ACC112 (cell line): ENCODE measurements around the gene C10orf105.
A peak's percentile ranks its signal among the peaks of the same experiment; 100 is the strongest.

Source experiments
- H2AFZ ChIP-seq: fragments of 200-600 bp; sonication (generic); one replicate; pipeline ENCODE4 v1.6.0; 2017; ENCODE audit warnings: antibody characterized with exemption, low read length; ENCODE audit not compliant: unreplicated experiment
- H3K27ac ChIP-seq: fragments of 200-600 bp; sonication (generic); 2 replicates; pipeline ENCODE4 v1.5.1; 2014; ENCODE audit warnings: low read depth, mild to moderate bottlenecking, antibody characterized with exemption, low read length, moderate library complexity
- H3K27me3 ChIP-seq: fragments of 200-600 bp; sonication (generic); 2 replicates; pipeline ENCODE4 v1.6.1; 2014; ENCODE audit warnings: mild to moderate bottlenecking, antibody characterized with exemption, low read length, moderate library complexity, mixed read lengths; ENCODE audit not compliant: insufficient read depth
- H3K36me3 ChIP-seq: fragments of 200-600 bp; sonication (generic); 2 replicates; pipeline ENCODE4 v1.6.1; 2016; ENCODE audit warnings: mild to moderate bottlenecking, antibody characterized with exemption, low read length, moderate library complexity, mixed read lengths; ENCODE audit not compliant: insufficient read depth
- H3K4me1 ChIP-seq: fragments of 200-600 bp; sonication (generic); one replicate; pipeline ENCODE4 v1.6.1; 2016; ENCODE audit warnings: low read length, mixed read lengths; ENCODE audit not compliant: insufficient read depth, unreplicated experiment, control insufficient read depth
- H3K4me3 ChIP-seq: fragments of 200-600 bp; sonication (generic); 2 replicates; pipeline ENCODE4 v1.5.1; 2014; ENCODE audit warnings: mild to moderate bottlenecking, low read depth, low read length
- H3K79me2 ChIP-seq: fragments of 200-600 bp; sonication (generic); one replicate; pipeline ENCODE4 v1.6.0; 2016; ENCODE audit warnings: low read length; ENCODE audit not compliant: control insufficient read depth, unreplicated experiment, insufficient read depth

Gene C10orf105

DNA sequence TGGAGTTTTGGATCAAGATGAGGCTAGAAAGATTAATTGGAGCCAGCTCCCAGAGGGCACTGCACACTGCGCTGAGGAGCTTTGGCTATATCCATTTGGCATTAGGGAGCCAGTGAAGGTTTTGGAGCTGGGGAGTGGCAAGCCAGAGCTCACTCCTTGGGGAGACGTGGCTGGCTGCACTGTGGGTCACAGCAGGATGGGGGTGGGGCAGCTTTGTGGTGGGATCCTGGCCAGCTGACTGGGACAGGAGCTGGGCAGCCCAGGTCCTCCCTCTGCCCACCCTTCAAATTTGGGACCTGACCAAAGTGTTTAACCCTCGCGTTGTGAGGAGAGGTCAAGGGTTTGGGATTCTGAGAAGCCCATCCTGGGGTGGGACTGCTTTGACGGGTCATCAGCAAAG is 5.0 kb downstream of the C10orf105 start:
- peaks cover 23% of the 10 kb centered on the region for H3K4me1 ChIP-seq
- H3K79me2 ChIP-seq, result no peaks in the 10 kb centered on the region
- H3K27me3 ChIP-seq, result no peaks in the 10 kb centered on the region
- no peak overlapping the region for H2AFZ ChIP-seq
- peak overlapping the region; percentile 86 for H3K27ac ChIP-seq
- no peaks in the 10 kb centered on the region for H3K36me3 ChIP-seq
- H3K4me3 ChIP-seq, result peak overlapping the region; percentile 10; the same call in 1 of the 2 replicates

DNA sequence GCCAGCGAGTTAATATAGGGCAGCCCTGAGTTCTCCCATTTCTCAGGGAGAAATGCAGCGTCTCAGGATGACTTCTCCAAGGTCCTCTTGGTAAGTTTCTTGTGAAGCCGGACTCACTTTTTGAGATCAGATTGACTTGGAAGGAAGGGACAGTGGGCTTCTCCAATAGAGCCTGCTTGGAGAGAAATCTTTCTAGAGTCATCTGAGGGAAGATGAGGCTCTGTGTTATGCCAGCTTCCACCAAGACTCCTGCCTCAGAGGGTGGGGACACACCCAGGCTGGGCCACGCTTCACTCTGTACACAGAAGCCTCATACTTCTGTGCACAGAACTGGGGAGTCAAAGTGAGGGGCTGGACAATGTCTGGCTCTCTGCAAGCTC is 5.6 kb downstream of the C10orf105 start:
- Histone ChIP-seq H3K4me3 (peak overlapping the region; percentile 10), H3K36me3 (no peaks in the 10 kb centered on the region), H3K79me2 (no peaks in the 10 kb centered on the region), H3K4me1 (peaks cover 23% of the 10 kb centered on the region), H2AFZ (peak overlapping the region; percentile 55), H3K27me3 (no peaks in the 10 kb centered on the region), H3K27ac (peak overlapping the region; percentile 86)

DNA sequence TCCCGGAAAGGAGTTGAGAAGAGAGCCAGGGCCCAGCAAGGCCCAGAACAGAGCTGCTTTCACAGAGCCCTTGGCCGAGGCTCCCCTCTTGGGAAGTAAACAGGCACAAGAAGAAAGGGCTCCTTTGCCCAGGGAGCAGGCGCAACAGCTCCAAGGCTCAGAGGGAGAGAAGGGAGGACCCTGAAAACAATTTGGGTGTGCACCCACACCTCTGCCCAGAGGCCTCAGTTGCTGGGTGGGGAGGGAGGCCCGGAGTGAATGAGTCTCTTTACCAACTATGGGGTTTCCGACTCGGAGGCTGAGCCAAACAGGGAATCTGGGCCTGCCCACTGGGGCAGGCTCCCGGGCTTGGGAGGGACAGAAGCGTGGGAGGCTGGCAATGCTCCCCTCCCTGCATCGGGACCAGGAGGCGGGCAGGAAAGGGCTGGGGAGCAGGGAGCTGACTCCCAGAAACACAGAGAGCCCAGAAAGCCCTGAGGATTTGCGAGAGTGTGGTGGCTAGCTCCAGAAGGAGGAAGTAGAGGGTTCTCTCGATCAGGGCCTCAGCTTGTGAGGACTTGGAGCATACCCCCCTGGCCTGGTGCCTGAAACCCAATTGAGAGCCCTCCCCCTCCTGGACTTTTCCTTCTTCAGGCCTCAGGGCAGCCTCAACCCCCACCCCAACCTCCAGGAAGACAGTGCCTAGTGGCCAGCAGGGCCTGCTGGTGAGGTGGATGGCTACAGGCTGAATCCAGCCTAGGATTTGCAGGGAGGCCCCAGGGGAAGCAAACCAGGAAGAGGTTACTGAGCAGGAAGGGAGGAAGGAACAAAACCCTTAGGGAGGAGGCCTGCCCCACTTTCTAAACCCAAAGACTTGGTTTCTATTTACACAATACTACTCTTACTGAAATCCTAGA is 6.2 kb downstream of the C10orf105 start:
- Histone ChIP-seq H2AFZ (peak overlapping the region; percentile 55), H3K4me3 (peak overlapping the region; percentile 10)

DNA sequence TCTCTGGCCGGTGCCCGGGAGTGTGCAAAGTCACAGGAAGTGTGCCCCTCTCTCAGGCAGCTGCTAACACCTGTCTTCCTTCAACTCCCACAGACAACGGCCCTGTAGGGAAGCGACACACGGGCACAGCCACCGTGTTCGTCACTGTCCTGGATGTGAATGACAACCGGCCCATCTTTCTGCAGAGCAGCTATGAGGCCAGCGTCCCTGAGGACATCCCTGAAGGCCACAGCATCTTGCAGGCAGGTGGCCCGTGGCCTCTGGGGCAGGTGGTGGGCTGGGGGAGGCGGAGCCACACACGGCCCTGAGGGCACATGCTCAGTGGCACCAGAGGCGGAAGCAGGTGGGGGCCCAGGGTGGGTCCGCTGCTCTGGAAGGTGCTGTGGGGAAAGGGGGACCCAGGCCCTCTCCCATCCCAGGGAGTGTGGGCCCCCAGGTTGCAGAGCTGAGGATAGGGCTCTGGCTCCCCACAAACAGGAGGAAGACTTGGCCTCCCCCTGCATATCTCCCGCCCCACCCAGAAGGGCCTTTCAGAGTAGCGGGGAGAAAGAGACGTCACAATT is 6.9 kb downstream of the C10orf105 start:
- H3K79me2 ChIP-seq, result no peaks in the 10 kb centered on the region
- H3K4me1 ChIP-seq, result peaks cover 23% of the 10 kb centered on the region
- no peaks in the 10 kb centered on the region for H3K27me3 ChIP-seq
- H3K4me3 ChIP-seq, result no peak overlapping the region
- peak overlapping the region; percentile 86 for H3K27ac ChIP-seq
- H3K36me3 ChIP-seq, result no peaks in the 10 kb centered on the region
- H2AFZ ChIP-seq, result peak overlapping the region; percentile 55

More for the DNA sequence above, 6.2 kb downstream of the C10orf105 start:
- Histone ChIP-seq H3K79me2 (no peaks in the 10 kb centered on the region), H3K36me3 (no peaks in the 10 kb centered on the region), H3K4me1 (peaks cover 23% of the 10 kb centered on the region), H3K27ac (peak overlapping the region; percentile 86), H3K27me3 (no peaks in the 10 kb centered on the region)

DNA sequence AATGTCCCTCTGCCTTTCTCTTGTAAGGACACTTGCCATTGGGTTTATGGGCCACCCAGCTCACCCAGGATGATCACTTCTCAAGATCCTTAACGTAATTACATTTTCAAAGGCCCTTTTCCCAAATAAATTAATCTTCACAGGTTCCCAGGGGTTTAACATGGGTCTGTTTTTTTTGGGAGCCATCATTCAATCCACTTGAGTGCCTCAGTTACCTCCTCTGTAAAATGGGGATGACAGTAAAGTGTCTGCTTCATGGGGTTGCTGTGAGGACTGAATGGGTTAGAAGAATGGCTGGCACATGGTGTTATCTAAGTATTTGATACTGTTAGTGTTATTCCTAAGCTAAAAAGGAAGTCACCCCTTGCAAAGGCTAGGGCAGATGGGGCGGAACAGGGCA is 7.4 kb downstream of the C10orf105 start:
- Histone ChIP-seq H2AFZ (no peak overlapping the region), H3K36me3 (no peaks in the 10 kb centered on the region), H3K27ac (no peak overlapping the region), H3K27me3 (no peaks in the 10 kb centered on the region), H3K4me3 (no peak overlapping the region), H3K4me1 (peaks cover 23% of the 10 kb centered on the region), H3K79me2 (no peaks in the 10 kb centered on the region)

DNA sequence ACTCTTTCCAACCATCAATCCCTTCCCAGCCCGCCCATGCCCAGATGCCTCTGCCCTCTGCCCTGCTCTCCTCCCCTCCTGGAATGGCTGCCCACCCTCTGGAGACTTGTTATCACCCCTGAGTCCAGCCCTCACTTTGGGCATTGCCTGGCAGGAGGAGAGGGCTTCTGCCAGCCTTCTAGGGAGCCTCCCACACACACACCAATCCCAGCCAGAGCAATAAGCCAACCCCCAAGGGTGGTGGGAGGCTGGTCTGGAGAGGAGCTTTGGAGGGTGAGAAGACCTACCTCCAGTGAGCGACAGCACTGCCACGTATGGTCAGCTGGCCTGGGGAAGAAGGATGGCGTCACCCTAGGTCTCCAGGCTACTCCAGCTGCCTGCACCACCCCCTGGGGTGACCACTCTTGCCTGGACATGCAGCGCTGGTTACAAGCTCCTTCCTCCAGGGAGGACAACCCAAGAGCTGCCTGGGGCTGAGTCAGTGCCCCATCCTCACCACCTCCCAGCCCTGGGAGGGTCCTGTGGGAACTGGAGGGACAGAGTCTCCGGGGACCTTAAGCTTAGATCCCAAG is 8.4 kb downstream of the C10orf105 start:
- H2AFZ ChIP-seq, result no peak overlapping the region
- H3K79me2 ChIP-seq, result no peaks in the 10 kb centered on the region
- no peak overlapping the region for H3K4me3 ChIP-seq
- H3K36me3 ChIP-seq, result no peaks in the 10 kb centered on the region
- H3K27ac ChIP-seq, result no peak overlapping the region
- H3K27me3 ChIP-seq, result no peaks in the 10 kb centered on the region
- H3K4me1 ChIP-seq, result peaks cover 23% of the 10 kb centered on the region

DNA sequence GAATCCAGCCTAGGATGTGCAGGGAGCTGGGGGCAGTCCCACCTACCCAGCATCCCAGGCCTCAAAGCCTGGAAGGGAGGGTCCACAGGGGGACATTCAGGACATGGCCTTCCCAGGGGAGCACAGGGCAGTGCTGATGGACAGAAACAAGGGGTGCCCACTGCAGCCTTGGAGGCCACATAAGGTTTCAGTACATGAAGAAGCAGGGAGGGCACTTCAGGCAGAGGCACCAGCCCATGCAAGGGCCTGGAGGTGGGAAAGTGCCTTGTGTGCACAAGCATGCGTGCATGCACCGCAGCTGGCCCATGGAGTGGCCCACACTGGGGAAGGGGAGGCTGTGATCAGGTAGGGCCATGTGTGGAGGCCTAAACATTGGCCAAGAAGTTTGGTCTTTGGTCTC is 9.1 kb downstream of the C10orf105 start:
- Histone ChIP-seq H2AFZ (no peak overlapping the region), H3K4me1 (peaks cover 23% of the 10 kb centered on the region), H3K27ac (no peak overlapping the region)

DNA sequence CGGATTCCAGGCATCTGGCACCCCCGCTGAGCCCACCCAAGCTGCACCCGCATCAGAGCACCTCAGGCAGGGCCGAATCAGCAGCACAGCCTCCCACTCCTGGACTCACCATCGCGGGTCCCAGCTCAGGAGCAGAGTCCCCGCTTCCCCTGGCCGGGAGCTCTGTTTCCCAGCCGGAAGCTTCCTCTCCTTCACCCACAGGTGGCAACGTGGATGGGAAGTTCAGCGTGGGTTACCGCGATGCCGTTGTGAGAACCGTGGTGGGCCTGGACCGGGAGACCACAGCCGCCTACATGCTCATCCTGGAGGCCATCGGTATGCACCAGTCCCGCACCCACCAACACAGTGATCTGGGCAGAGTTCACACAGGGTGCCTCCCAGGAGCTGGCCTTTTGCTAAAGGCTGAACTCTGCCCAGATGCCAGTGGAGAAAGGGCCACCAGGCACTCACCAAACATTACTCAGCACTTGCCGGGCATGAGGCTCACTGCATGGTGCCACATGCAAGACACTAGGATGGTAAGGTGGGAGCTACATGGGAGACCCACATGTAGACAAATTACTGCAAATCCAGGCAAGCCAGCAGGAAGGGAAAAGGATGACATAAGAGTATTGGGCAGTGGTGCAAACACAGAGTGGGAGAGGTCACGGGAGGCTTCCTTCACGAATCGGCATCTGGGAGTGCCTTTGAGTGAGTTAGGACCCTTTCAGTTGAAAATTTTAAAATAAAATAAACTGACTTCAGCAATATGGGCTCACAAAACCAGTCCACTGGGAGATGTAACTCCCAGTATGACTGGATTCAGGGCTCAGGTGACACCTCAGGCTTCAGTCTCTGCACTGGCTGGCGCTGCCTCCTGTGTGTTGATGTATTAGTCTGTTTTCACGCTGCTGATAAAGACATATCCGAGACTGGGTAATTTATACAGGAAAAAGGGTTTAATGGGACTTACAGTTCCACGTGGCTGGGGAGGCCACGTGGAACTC is 10.4 kb downstream of the C10orf105 start:
- no peaks in the 10 kb centered on the region for H3K27me3 ChIP-seq
- H2AFZ ChIP-seq, result no peak overlapping the region
- no peaks in the 10 kb centered on the region for H3K36me3 ChIP-seq
- peaks cover 16% of the 10 kb centered on the region for H3K4me1 ChIP-seq
- H3K79me2 ChIP-seq, result no peaks in the 10 kb centered on the region
- H3K4me3 ChIP-seq, result no peak overlapping the region
- H3K27ac ChIP-seq, result no peak overlapping the region

More for the DNA sequence above, 9.1 kb downstream of the C10orf105 start:
- no peak overlapping the region for H3K4me3 ChIP-seq
- H3K27me3 ChIP-seq, result no peaks in the 10 kb centered on the region
- no peaks in the 10 kb centered on the region for H3K79me2 ChIP-seq
- no peaks in the 10 kb centered on the region for H3K36me3 ChIP-seq

DNA sequence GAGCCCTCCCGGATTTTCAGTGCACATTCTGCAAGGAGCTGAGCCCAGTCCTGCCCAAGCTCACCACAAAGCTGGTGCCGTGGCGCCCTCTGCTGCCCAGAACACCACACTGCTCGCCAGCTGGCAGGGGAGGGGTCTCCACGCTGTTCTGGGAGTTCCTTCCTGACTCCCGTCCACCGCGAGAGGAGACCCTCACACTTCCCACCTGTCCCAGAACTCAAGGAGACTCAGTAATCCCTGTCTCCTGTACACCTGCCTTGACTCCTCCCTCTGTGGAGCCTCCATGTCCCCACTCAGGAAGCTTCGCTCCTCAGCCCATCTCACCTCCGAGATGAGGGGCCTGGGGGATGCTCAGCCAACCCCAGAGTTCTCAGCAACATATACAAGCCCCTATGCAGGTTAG is 11.3 kb downstream of the C10orf105 start:
- no peaks in the 10 kb centered on the region for H3K36me3 ChIP-seq
- no peak overlapping the region for H3K27ac ChIP-seq
- H3K79me2 ChIP-seq, result no peaks in the 10 kb centered on the region
- no peak overlapping the region for H2AFZ ChIP-seq
- no peaks in the 10 kb centered on the region for H3K27me3 ChIP-seq
- H3K4me1 ChIP-seq, result peaks cover 8% of the 10 kb centered on the region
- H3K4me3 ChIP-seq, result no peak overlapping the region

DNA sequence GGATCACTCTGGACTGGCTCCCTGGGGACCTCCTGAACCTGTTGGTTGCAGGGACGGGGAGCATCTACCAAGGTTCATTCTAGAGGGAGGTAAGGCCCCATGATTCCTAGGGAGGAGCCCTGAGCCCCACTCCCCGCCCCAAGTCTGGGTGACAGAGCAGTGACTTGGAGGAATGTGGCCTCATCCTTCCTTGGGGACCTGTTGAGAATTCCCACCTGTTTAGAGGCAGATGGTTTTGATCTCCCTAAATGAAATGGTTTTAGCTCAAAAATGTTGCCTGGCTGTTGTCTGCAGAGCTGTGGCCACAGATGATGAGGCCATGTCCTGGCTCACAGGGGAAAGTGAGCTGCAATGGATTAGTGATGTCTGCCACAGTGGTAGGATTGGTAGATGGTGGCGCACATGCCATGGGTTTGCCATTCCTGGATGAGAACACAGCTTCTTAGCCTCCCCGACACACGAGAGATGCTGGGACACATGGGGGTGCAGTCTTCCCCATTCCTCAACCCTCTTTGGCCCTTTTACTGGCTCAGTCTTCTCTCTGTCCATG is 12.3 kb downstream of the C10orf105 start:
- Histone ChIP-seq H2AFZ (no peak overlapping the region), H3K4me3 (no peak overlapping the region), H3K4me1 (no peaks in the 10 kb centered on the region), H3K27ac (no peak overlapping the region), H3K79me2 (no peaks in the 10 kb centered on the region), H3K36me3 (no peaks in the 10 kb centered on the region), H3K27me3 (no peaks in the 10 kb centered on the region)
